Embryonic facial prominence (tissue), 1 donor: ENCODE data around the gene STAG3.
"Not testable (repeated sequence)": the region's sequence is repeated elsewhere in the genome, so short reads cannot be mapped to it uniquely, and the experiment has no call there.

Experiments
- DNase-seq: peaks from one replicate; pipeline ENCODE4 v3.0.0-alpha.2; 2016; ENCODE audit errors: extremely low spot score

Gene STAG3

DNA sequence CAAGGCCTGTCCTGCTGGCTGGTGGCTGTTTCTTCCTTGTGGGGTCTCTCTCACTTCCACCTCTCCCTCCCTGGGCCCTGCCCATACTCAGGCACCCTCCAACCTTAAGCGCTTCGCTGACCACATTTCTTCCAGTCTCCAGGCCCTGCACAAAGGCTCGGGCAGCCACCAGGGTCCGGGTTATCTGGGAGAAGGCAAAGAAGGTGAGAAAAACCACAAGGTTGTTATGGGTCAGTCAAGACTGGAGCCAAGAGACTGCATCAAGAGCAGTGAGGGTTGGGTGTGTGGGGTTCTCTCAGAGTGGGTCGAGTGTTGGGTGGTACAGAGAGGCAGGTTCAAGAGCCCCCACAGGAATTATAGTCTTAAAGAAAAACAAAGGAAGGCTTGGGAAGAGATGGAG, 3.1 kb upstream of the STAG3 start:
- no peak for DNase-seq

DNA sequence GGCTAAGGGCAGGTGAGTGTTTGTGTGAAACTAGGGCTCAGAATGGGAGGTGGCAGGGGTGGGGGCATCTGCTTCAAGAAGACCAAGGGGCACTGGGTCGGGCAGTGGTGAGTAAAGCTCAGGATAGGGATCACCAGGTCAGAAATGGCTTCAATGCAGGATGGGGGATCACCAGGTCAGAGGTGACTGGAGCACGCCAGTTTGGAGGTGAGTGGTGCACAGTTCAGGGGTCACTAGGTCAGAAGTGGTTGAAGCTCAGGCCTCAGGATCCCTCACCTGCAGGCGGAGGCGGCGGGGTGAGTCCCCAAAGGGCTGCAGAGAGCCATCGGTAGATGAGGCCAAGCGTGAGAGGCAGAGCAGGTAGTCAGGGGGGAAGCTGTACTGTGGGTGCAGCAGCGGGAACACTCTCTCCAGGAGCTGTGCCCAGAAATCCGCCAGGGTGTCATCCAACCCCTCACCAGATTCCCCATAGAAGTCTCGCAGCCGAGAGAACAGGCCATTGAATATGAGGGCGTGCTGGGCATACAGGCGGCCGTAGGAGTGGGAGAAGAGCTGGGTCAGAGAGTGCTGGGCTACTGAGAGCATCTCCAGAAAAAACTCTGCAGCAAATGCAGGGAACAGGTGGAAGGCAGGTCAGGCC, 2.3 kb upstream of the STAG3 start:
- no peak for DNase-seq

DNA sequence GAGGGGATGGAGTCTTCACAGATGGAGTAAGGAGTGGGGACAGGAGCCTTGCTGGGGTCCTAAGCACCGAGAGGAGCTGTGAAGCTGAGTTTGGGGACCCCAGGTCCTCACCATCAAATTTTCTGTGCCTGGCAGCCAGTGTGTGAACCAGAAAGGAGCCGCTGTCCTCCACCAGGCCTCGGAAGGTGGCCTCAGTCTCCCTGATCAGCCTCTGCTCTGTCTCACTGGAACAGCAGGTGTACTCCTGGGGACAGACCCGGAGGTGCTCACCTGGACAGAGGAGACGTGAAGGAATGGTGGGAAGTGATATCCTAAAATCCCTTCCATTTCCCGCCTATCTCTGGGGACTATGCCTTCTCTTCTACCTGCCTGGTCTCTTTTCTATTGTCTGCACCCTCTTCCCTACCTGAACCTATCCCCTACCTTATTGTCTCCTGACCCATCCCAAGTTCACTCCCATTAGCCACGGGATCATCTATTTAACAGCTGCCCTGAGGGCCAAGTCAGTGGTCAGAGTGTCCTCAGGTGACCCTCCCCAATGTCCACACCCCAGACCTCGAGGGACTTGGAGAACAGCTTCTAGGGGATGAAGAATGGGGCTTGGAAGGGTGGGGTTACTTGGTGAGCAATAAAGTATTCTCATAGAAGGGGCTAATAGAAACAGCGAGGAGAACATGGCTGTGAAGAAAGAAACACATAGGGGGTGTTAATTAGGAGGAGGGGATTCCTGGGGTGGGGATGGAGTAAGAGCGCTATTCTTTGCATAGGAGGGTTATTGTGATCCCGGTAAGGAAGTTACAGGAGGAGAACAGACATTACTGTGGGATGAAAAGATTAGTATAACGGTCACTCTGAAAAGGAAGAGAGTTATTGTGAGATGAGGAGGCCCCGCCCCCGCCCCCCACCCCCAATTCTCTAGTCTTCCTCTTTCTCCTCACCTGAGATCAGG, 1.3 kb upstream of the STAG3 start:
- no peak for DNase-seq

DNA sequence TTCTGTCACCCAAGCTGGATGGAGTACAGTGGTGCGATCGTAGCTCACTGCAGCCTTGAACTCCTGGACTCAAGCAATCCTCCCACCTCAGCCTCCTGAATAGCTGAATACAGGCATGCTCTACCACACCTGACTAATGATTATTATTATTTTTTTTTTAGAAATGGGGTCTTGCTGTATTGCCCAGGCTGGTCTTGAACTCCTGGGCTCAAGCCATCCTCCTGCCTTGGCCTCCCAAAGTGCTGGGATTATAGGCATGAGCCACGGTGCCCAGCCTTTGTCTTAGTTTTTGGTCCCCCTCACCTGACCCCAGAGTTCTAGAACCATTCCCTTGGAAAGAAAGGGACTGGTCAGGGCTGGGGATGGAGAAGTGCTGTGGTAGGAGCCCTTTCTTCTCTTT, 2.4 kb downstream of the STAG3 start:
- not testable (repeated sequence) for DNase-seq

DNA sequence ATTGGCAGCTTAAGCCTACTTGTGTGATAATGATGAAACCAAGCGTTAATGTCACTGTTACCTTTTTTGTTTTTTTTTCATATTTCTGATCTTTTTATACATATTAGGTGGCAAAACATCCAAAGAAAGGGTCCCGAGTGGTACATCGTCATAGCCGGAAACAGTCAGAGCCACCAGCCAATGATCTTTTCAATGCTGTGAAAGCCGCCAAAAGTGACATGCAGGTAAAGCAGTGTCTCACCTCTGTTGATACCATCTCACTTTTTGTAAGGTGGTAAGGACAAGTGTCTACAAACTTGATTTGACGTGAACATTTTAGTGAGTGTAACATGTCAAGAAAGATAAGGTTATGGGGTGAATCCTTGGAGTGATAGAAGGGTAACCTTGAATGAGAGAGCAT, 4.9 kb downstream of the STAG3 start:
- not testable (repeated sequence) for DNase-seq

DNA sequence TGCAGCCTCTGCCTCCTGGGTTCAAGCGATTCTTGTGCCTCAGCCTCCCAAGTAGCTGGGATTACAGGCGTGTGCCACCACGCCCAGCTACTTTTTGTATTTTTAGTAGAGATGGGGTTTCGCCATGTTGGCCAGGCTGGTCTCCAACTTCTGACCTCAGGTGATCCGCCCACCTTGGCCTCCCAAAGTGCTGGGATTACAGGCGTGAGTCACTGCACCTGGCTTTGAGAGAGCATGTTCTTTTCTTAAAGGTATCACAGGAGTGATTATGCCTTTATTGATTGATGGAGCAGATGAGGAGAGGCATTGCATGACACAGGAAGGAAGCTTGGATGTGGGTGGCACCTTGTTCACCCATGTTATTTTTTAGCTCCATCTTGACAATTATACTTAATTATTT, 5.4 kb downstream of the STAG3 start:
- not testable (repeated sequence) for DNase-seq

DNA sequence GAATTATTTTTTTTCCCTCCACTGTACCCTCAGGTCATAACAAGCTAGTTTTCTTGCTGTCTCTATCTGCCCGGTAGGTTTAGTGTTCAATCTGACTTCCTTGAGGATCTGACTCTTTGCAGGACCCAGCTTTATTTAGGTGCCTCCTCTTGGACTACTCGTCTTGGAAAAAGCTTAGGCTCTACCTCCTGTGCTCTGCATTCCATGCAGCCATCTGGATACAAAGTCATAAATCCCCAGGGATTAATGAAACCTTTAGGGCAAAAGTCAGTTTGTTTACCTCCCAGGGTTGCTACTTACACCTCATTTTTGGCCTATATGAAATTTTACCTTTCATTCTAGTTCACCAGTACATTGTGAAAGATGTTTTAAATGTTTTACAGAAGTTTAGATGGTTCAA, 8.0 kb downstream of the STAG3 start:
- DNase-seq, result no peak

DNA sequence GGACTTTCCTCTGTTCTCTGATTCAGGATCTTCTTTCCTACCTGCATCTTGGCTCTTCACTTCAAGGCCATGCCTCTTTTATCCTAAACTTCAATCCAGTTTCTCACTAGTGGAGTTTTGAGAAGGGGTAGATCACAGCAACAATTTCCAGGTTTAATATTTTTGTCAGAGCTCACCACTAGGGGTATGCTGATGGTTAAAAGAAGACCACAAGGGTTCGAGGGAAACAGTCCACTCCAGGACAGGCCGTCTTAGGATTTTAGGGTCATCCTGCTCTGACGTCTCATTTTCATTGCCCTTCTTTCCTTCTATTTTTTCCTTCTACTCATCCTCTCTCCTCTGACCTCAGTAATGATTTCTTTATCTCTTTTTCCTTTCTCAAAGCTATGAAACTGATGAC, 11.3 kb downstream of the STAG3 start:
- no peak for DNase-seq

DNA sequence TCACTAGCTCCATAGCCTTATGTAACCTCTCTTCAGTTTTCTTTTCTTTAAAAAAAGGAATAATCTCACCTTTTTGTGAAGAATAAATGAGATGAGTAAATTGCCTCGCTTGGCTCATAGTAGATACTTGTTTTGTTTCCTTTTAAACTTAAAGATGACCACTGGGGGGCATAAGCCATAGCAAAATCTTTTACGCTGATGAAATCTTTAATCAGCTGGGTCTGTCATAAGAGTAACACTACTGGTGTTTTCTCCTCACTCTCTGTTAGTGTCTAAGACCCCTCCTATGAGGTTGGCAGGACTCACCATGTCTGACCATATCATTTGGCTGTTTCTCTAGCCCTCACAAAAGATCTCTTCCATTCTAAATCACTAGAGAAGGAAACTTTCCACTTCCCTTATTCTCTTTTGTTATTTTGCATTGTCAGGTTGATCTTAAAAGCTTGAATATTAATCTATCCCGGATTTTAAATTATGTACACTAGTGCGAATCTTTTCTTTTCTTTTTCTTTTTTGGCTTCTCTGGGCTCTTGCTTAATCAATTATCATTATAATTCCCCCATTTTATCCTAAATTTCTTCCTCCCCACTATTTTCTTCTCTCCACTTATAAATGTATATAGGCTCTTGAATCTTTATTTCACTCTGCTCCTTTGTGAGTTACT, 12.5 kb downstream of the STAG3 start:
- DNase-seq, result no peak

DNA sequence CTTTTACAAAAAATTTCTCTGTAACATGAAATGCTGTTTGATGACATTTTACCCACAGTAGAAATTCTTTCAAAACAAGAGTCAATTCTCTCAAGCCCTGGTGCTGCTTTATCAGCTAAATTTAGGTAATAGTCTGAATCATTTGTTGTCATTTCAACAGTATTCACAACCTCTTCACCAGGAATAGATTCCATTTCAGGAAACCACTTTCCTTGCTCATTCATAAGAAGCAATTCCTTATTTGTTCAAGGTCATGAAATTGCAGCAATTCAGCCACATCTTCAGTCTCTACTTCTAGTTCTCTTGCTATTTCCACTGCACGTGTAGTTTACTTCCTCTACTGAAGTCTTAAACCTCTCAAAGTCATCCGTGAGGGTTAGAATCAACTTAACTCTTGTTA, 14.1 kb downstream of the STAG3 start:
- DNase-seq, result no peak

DNA sequence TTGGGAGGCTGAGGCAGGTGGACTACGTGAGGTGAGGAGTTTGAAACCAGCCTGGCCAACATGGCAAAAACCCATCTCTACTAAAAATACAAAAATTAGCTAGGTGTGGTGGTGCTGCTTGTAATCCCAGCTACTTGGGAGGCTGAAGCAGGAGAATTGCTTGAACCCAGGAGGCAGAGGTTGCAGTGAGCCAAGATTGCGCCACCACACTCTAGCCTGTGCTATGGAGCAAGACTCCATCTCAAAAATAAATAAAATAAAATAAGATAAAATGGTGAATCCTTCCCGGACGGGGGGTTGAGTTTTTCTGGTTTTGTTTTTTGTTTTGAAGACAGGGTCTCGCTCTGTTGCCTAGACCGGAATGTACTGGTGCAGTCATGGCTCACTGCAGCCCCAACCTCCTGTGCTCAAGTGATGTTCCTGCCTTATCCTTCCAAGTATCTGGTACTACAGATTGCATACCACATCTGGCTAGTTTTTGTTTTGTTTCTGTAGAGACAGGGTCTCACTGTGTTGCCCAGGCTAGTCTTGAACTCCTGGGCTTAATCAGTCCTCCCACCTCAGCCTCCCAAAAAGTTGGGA, 14.7 kb downstream of the STAG3 start:
- not testable (repeated sequence) for DNase-seq

DNA sequence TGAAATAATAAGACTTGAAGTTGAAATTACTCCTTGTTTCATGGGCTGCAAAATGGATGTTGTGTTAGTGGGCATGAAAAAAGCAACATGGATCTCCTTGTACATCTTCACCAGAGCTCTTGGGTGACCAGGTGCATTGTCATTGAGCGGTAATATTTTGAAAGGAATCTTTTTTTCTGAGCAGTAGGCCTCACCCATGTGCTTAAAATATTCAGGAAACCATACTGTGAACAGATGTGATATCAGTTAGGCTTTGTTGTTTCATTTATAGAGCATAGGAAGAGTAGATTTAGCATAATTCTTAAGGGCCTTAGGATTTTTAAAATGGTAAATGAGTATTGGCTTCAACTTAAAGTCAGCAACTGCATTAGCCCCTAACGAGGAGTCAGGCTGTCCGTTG, 15.3 kb downstream of the STAG3 start:
- DNase-seq, result no peak

DNA sequence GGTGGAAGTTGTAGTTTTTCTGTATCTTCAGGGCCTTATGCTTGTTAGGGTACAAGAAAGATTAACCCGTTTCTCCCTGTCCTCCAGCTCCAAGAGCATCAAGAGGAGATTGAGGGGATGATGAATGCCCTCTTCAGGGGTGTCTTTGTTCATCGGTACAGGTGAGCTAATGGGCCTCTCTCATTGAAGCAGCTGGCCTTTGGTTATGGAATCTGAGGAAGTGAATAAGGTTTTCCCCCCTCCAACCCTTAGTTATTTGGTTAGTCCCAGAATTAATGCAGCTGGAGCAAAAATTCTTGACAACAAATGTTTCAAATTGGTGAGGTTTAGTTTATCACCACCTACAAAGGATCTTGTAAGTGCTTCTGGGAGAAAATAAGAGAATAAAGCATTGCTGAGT, 17.5 kb downstream of the STAG3 start:
- DNase-seq, result no peak

DNA sequence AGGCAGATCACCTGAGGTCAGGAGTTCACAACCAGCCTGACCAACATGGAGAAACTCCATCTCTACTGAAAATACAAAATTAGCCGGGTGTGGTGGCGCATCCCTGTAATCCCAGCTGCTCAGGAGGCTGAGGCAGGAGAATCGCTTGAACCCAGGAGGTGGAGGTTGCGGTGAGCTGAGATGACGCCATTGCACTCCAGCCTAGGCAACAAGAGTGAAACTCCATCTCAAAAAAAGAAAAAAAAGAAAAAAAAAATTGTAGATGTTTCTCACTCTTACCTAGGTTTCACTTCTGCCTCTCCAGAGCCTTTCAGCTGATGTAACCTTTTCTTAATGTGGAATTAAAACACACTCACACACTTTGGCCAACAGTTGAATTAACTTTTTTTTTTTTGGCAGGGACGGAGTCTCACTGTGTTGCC, 18.2 kb downstream of the STAG3 start:
- DNase-seq, result not testable (repeated sequence)

DNA sequence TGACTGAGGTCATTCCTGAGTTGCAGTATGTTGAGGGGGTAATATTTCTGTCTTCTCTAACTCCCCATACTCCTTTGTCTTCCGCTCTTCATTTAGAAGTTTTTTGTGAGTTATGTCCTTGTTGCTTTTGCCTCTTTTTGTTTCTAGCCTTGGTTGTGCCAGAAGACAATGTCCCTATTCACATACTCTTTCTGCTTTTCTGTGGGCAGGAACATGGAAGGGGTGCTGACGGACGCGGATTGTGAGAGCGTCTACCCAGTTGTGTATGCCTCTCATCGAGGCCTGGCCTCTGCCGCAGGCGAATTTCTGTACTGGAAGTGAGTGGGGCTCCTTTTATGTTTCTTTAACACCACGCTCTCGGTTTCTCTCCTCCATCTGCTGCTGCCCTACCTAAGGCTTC, 20.5 kb downstream of the STAG3 start:
- no peak for DNase-seq

DNA sequence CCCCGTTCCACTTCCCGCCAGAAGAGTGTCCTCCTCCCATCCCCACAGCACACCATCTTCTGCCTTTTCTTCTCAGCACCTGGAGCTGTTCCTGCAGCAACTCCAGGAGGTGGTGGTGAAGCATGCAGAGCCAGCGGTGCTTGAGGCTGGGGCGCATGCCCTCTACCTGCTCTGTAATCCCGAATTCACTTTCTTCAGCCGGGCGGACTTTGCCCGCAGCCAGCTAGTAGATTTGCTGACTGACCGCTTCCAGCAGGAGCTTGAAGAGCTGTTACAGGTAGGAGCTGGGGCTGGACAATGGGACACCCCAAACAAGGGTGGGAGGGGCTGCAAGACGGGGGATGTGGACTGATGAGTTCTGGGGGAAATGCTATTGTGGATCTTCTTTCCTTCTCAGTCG, 23.0 kb downstream of the STAG3 start:
- no peak for DNase-seq

DNA sequence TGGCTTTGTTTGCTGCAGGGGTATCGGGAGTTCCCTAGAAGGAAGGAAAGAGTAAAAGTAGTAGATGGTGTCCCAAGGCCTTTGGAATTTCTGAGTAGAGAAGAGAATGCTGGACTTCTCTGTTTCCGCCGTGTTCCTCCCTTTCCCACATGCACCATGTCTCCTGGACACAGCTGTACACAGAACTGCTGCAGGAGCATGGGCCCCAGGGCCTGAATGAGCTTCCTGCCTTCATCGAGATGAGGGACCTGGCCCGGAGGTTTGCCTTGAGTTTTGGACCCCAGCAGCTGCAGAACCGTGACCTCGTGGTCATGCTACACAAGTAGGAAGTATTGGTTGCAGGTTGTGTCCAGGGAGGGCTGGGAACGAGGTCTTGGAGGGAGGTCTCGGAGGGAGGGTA, 26.7 kb downstream of the STAG3 start:
- no peak for DNase-seq

DNA sequence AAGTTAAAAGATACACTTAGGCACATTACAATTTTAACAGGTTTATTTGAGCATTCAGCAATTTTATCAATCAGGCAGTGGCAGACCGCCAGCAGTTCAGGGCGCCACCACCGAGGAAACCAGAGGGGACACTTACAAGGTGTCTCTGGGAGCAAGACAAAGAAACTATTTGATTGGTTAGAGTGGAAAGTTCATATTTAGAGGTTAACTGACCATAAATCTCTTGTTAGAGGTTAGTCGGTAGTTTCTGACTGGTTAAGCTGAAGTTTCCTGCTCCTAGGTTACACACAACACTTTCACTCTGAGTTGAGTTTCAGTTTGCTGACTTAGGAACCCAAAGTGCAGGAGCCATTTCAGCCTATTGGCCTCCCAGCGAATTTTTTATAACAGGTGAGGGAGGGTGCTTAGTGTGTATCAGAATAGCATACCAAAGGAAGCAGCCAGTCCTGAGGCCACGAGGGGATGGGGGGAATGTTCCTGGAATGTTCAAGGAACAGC, 31.2 kb downstream of the STAG3 start:
- no peak for DNase-seq

DNA sequence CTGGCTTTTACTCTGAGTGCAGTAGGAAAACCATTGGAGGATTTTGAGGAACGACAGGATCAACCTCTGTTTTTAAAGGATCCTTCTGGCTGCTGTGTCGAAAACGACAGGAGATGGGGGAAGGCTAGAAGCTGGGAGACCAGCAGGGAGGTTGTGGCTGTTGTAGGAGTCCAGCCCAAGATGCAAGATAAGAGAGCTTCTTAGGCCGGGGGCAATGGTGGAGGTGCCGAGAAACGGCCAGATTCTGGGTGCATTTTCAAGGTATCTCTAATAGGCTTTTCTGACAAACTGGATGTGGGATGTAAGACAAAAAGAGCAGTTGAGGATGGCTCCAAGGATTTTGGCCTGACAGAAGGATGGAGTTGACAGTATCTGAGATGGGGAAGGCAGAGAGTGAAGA, 31.8 kb downstream of the STAG3 start:
- DNase-seq, result no peak

DNA sequence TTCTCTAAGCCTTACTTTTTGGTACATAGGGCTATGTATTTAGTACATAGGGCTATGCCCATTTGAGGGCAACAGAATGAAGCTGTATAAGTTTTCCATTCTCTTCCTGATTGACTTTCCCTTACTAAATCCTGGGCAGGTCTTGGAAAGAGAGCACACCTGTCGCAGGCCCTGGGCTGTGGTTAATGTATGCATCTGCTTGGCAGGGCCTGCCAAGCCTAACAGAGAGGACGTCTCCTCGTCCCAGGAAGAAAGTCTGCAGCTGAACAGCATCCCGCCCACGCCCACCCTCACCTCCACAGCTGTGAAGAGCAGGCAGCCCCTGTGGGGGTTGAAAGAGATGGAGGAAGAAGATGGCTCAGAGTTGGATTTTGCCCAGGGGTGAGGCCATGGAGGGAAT, 33.1 kb downstream of the STAG3 start:
- DNase-seq, result no peak

DNA sequence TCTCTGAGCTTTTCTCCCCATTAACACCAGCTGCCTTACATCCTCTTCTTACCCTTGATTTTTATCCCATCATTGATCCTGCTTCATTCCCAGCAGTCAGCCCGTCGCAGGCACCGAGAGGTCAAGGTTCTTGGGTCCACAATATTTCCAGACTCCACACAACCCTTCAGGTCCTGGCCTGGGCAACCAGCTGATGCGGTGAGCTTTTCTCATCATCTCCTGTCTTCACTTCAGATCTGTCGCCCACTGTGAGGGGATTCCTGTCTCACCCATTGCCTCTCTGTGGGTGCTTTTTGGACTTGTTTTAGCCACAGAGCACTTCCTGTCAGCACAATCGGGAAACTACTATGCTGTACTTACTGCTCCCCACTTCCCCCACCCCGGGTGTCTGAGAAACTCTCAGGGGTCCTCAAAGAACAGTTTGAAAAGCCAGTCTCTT, 33.6 kb downstream of the STAG3 start:
- DNase-seq, result no peak

DNA sequence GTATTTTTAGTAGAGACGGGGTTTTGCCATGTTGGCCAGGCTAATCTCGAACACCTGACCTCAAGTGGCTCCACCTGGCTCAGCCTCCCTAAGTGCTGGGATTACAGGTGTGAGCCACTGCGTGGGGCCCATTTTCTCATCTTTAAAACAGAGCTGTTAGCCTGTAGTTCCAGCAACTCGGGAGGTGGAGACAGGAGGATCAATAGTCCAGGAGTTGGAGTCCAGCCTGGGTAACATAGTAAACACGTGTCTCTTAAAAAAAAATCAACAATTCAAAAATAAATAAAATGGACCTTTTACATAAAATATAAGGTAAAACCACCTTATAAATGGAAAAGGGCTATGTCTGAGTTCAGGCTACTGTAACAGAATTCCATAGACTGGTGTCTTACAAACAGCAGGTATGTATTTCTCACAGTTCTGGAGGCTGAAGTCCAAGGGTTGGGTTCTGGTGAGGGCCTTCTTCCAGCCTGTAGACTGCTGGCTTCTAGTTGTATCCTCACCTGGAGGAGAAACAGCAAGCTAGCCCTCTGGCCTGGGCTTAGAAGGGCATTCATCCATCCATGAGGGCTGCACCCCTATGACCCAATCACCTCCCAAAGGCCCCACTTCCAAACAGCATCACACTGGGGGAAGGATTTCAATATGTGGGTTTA, 35.0 kb downstream of the STAG3 start:
- no peak for DNase-seq
